GM19395 (cell line): Measurements from ENCODE around the gene FAM184A.
"Not testable (repeated sequence)": the region's sequence is repeated elsewhere in the genome, so short reads cannot be mapped to it uniquely, and the experiment has no call there.

ENCODE experiments used
- ATAC-seq: cut with Tn5 transposase; IDR thresholded peaks from one replicate; pipeline ENCODE4 v1.9.1; 2021; ENCODE audit warnings: mild to moderate bottlenecking, moderate library complexity; ENCODE audit not compliant: unreplicated experiment

FAM184A gene

DNA sequence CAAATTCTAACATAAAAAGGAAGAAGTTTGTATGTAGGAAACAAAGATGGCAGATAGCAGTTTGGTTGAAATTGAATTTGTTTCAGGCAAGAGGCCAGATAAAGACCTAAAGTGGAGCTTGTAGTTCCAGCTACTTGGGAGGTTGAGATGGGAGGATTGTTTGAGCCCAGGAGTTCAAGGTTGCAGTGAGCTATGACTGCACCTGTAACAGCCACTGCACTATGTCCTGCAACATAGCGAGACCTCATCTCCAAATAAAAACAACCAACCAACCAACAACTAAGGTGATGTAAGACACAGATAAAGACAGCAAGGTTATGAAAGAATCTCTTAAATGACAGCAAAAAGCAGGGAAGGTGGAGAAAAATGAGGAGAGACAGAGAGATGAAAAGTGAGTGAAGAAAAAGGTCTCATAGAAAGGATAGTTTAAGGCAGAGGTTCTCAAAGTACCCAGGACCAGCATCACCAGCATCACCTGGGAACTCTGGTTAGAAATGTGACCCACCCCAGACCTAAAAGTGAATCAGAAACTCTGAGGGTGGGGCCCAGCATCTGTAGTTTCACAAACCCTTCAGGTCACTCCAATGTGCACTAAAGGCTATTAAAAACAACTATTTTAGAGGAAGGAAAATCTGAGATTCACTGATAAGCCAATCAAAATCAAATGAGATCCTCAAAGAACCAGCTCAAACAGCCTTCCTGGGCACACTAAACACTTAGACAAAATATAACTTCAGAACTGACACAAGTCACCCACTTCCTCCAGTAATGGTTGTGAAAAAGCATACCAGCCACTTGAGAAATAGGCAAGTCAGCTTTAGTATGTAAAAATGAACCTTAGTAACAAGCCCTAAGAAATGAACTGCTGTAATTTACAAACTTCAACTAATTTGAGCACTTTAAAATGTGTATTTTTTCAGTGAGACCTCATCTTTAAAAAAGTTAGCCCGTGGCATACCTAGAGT, 57.6 kb downstream of the FAM184A start:
- ATAC-seq: no peak

DNA sequence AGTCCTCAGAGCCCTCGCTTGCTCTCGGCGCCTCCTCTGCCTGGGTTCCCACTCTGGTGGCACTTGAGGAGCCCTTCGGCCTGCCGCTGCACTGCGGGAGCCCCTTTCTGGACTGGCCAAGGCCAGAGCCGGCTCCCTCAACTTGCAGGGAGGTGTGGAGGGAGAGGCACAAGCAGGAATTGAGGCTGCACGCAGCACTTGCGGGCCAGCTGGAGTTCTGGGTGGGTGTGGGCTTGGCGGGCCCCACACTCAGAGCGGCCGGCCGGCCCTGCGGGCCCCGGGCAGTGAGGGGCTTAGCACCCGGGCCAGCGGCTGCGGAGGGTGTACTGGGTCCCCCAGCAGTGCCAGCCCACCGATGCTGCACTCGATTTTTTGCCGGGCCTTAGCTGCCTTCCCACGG, 63.3 kb downstream of the FAM184A start:
- not testable (repeated sequence) for ATAC-seq

DNA sequence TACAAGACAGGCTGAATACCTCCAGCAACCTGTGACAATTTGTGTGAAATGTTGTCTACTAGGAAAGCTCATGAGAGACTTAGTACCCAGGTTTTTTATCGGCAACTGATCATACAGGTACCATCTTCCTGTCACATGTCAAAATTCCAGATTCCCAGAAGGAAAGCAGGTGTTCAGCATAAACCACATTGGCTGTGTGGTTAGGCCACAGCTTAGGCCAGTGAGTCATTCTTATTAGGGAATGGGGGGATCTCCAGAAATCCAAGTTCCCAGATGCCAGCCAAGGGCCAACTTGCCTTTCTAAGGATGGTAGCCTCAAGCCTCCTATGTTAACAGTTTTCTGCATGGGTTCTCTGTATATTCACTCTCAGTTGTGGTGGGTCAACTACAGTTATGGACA, 65.9 kb downstream of the FAM184A start:
- ATAC-seq: no peak

DNA sequence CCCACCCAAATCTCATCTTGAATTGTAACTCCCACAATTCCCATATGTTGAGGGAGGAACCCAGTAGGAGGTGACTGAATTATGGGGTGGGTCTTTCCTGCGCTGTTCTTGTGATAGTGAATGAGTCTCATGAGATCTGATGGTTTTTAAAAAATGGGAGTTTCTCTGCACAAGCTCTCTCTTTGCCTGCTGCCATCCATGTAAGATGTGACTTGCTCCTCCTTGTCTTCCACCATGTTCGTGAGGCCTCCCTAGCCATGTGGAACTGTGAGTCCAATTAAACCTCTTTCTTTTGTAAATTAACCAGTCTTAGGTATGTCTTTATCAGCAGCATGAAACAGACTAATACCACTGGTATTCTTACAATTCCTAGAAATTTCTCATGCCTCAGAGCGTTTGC, 69.2 kb downstream of the FAM184A start:
- ATAC-seq: not testable (repeated sequence)

DNA sequence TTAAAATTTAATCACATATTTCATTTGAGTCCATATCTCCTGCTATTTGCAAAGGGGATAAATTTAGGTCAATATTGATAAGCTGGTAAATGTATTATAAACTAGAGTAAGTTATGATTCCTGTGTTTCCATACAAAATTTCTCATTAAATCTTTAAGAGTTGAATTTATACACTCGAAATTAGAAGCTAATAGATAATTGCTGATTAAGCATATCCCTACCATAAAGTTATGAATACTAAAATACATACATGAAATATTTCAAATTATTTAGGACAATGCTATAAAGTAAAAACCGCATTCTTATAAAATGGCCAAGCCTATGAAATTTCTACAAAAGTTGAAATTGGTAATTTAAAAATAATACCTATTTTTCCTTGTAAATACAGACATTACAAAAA, 71.5 kb downstream of the FAM184A start:
- no peak for ATAC-seq

DNA sequence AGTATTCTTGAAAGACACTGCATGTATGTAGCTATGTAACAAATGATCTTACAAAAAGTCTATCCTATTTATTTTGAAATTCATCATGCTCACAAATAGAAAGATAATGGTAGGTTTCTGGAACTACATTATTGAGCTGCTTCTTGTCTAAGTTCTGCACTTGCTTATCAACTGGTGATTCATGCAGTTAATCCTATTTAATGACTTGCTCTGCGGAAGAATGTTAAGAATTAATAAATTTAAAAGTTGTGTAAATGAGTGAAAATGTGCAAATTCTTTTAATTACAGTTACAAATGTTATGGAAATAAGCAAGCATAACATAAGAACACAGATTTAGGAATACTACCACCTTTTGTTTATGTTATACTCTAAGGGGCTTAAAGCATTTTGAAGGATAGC, 76.4 kb downstream of the FAM184A start:
- no peak for ATAC-seq

DNA sequence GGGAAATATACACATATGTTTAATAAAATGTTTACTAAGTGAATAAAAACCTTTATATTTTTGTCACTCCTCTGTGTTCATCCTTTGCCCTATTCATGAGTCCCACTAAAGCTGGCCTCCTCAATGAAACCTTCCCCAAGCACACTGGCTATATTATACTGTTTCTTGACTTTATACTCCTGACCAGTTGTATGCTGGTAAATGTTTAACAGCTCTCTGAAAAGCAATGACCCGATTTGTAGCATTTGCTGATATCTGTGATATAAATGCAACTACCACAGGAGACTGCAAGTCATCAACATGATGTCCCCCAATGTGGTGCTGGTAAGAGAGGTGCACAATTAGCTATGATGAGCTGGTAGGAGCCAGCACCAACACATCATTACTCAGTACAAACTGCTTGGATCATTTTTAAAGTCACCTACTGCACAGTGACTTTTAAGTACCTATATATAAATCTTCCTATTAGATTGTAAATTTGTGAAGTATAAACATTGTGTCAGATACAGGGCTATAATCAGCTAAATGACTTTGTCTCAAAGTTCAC, 78.9 kb downstream of the FAM184A start:
- ATAC-seq: no peak

DNA sequence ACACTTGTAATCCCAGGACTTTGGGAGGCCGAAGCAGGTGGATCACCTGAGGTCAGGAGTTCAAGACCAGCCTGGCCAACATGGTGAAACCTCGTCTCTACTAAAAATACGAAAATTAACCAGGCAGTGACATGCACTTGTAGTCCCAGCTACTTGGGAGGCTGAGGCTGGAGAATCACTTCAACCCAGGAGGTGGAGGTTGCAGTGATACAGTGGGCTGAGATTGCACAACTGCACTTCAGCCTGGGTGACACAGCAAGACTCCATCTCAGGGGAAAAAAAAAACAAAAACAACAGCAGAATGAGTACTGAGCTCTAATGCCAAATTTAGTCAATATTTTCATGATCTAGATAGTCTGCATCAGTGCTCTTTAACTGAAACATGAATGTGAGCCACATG, 81.0 kb downstream of the FAM184A start:
- ATAC-seq: not testable (repeated sequence)

DNA sequence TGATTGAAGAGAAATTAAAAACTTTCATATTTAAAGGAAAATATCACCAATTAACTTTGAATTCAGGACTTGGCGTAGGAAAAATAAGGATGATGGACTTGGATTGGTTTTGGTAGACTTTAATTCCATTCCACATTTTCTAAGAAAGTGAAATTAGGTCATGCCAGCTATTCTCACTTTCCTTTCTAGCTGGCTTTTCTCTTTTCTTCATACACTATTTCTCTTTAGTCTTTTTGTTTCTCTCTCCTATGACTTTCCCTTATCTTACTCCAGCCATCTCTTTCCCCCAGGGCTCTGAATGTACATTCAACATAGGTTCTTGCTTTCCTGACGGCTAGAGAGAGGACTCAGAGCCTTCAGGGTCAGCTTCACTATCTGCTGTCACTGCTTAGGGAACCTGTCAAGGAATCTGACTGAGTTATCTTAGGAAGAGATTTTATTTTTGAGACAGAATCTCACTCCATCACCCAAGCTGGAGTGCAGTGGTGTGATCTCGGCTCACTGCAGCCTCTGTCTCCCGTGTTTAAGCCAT, 82.1 kb downstream of the FAM184A start:
- ATAC-seq: no peak

DNA sequence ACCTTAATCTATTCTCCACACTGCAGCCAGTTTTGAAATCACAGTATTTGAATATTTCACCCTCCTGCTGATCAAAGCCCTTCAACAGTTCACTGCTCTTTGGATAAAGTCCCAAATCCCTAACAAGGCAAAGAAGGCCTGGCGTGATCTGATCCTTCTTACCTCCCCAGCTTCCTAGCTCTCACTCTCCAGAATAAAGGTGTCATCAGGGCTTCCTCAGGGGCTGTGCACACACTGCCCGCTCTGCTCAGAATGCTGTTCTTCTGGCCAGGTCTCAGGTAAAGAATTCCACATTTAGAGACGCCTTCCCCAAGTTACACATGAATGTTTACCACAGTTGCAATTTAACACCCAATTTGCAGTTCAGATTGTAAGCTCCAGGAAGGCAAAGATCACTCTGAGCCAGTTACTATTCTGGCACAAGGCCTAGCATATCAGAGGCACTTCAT, 84.6 kb downstream of the FAM184A start:
- ATAC-seq: no peak

DNA sequence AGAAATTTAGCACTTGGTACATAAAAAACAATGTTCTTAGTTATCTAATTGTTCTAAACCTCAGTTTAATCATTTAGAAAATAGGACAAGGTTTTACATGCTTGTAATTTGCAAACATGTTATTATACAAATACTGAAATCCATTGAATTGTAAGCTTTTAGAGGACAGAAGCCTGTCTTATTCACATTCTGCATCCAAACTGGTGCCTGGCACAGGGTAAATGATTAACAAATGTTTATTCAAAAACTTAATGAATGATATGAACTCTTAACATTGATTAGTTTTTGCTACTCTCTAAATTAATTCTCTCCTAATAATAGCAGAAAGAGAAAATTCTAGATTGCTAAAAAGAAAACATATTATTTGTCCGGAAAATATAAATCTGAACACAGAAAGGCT, 85.1 kb downstream of the FAM184A start:
- ATAC-seq: no peak

DNA sequence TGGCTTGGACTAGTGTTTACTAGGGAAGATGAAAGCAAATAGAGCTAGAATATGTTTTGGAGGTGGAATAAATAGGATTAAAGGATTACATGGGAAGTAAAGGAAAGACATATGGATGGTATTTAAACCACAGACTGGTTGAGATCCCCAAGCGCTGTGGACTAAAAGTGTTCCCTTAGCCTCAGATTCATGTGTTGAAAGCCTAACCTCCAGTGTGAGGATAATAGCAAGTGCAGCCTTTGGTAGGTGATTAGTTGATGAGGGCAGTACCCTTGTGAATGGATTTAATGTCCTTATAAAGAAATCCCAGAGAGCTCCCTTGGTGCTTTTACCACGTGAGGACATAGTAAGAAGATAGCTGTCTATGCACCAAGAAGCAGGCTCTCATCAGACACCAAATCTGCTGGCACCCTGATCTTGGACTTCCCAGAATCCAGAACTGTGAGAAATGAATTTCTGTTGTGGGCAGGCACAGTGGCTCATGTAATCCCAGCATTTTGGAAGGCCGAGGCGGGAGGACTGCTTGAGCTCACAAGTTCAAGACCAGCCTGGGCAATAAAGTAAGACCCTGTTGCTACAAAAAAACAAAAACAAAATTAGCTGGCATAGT, 86.2 kb downstream of the FAM184A start:
- ATAC-seq: no peak

DNA sequence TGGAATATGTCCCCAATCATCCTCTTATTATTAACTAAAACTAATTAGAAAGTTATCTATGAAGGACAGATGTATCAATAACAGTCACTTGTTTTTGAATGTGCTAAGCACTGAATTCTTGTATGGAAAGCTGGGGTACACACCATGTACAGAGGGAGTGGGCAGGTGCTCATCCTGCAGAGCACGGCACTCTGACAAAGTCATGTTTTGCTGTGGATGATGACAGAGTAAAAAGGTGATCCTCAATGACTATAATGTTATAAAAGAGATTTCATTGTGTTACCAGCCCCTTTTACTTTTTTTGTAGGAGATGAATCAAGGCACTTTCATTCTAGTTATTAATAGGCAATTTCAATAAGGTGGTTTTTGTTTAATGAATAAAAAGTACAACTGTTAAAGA, 92.2 kb downstream of the FAM184A start:
- ATAC-seq: no peak

DNA sequence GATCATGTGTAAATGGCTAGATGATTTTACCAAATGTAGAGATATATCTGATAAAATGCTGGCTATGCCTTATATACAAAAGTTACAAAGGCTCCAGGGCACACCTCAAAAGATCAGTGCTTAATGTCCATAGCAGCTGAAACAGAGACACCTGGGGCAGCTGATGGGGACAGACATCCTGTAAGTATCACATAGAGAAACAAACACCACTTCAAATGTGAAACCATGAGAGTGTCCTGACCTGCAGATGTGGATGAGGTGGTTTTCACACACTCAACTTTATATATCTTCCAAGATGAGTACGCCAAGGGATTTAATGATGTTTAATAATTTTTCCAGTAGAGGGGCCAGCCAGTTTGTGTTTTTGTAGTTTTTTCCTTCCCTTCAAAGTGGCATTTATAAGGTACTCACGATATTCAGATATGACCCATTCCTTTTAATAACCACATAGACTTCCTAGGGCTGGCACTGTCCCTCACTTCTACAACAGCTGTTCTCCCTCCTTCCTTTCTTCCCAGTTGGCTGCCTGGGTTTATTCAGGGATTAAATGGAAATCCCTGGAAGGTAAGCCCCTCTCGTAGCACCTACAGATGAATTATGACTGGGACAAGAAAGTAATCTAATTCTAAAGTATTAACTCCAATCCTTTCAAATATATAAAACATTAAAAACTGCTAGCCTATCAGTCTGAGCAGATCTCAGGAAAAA, 93.2 kb downstream of the FAM184A start:
- ATAC-seq: no peak

DNA sequence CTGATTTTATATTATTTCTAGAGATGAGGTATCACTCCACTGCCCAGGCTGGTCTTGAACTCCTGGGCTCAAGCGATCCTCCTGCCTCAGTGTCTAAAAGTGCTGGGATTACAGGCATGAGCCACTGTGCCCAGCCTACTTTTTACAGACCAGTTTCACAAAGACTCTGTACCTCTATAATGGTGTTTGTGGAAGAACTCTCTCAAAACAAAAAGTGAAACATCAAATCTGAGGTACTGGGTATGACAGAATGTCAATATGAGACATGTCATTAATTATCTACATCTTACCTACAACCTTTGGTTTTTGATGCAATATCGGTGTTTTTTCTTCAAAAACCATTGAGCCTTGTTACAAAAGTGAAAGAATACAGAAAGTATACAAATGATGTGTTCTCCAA, 94.1 kb downstream of the FAM184A start:
- ATAC-seq: no peak

DNA sequence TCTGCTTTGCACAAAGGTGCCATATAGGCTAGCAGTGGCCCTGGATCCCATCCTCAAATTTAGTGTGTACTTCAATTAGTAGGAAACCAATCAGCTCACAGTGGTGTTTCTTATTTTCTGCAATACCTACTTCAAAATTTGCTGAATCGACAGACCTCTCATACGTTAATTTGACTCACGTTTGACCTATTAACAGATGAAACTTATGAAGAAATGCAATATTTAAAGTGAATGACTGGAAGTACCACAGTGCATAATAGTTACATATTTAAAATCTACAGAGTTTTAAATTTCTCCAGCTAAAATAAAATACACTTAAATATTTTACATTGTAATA, 95.9 kb downstream of the FAM184A start:
- ATAC-seq: no peak

DNA sequence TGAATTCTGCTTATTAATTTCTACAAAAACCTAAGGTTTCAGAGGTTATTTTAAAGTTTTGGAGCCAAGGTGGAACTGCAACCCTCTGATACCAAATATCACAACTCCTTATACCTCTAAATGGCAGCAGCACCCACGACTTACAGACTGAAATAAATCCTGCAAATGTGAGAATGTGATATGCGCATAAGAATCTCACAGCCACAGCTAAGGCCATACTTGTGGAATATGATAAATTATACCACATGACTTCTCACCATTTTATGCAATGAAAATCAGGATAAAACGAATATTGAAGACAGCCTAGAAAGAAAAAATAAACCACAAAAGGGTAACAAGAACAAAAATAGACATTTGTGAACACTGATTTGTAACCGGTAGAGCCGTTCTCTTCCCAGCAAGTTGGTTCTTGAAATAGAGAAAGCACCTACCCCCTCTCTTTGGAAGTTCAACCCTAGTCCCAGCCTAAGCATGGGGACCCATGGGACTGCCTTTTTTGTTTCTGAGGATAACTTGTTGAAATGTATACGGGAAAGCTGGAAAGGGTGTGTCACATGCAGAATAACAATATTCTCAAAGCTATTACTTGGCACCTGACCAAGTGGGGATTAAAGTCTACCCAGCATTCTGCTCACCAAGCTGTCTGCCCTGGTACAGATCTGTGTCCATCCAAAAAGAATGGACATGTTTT, 96.4 kb downstream of the FAM184A start:
- ATAC-seq: no peak

DNA sequence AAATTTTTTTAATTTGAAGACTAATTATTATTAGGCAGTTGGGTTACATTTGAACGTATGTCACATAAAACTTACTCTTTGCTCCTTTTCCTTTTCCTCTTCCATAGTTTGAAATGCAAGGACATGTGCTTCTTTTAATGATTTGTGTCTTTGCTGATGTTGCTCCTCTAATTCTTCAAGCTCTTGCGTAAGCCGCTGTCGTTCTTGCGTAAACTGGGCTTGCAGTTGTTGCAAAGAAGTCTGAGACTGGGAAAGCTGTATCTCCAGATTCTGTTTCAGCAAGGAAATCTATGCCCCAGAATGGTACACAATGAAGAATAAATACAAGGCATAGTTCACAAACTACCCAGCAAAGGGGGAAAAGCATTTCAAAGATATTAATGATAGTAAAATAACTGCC, 98.4 kb downstream of the FAM184A start:
- no peak for ATAC-seq

DNA sequence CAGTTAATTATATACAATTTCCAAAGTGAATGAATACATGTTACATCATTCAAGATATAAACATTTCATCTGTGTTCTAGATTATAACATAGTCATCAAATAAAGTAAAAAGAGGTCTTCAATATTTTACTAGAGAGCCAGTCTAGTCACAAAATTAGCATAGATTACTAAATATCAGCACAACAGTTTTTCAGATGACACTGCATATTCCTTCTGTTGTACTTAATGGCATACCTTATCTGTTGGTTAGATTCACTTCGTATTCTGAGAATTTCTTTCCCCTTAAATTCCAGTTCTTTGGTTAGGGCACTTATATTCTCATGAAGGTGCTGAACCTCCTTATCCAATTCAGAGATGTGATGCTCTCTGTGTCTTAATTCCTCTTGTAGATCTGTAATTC, 103.7 kb downstream of the FAM184A start:
- no peak for ATAC-seq

DNA sequence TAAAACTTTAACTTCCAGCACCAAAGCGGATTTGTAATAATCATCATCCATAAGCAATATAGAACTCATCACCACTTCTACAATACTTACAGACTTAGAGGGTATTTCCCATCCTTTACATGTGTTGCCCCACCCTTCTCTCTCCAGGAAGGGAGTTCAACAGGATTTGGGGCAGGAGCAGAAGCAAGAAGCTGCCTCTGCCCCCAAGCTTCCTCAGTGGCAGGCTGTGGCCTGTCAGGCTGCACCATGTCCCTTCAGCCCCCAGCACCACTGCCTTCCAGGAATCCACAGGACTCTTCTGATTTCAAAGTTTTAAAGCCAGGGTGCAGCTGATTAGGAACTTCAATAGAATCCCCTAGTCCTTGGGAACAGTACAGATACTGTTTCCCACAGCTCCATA, 106.8 kb downstream of the FAM184A start:
- no peak for ATAC-seq

DNA sequence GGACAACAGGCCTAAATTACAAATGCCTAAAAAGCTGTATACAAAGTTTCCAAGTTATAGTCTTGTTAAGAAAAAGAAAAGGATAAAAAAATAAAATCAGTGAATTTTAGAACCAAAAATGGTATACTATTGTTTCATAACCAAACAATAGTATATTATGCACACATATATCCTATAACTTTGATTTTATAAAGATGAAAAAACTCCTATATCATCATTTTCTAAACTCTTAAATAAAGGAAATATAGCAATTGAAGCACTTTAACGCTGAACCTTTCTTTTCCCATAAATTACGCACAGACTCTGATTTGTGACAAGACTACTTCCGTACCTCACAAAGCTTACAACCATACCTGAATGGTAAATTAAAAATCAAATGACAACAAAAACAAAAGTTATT, 107.6 kb downstream of the FAM184A start:
- ATAC-seq: no peak
